Ishikawa (cell line): ENCODE measurements around the gene FOXK1.

Source experiments
- CREB1 ChIP-seq: IDR thresholded peaks from 2 replicates; pipeline ENCODE4 v1.6.1; 2012; ENCODE audit warnings: low read depth
- EGR1 ChIP-seq: IDR thresholded peaks from 2 replicates; pipeline ENCODE4 v1.6.1; 2012
- EP300 ChIP-seq: IDR thresholded peaks from 2 replicates; pipeline ENCODE4 v1.6.1; 2012; ENCODE audit warnings: borderline replicate concordance
- NFIC ChIP-seq: IDR thresholded peaks from 2 replicates; pipeline ENCODE4 v1.6.1; 2012
- REST ChIP-seq: IDR thresholded peaks from 2 replicates; pipeline ENCODE4 v1.6.1; 2012; ENCODE audit warnings: low read depth, mild to moderate bottlenecking
- TAF1 ChIP-seq: IDR thresholded peaks from 2 replicates; pipeline ENCODE4 v1.6.1; 2012; ENCODE audit warnings: low read depth, mild to moderate bottlenecking
- YY1 ChIP-seq: IDR thresholded peaks from 2 replicates; pipeline ENCODE4 v1.6.1; 2012; ENCODE audit warnings: low read depth

GRCh38 chr7:4682621-4683042, 537 bp downstream of the FOXK1 start:
- no peak for TF ChIP-seq CREB1
- TF ChIP-seq NFIC = no peak
- no peak for TF ChIP-seq YY1
- no peak for TF ChIP-seq EGR1
- TF ChIP-seq EP300 = no peak
- TF ChIP-seq TAF1 = no peak
- no peak for TF ChIP-seq REST
